Adipocyte (in vitro differentiated cells): ENCODE results near the gene PIH1D2.
A peak's percentile ranks its signal among the peaks of the same experiment; 100 is the strongest.

Experiments
- DNase-seq: peaks from one replicate; pipeline ENCODE4 v3.0.0-alpha.2; 2015; ENCODE audit warnings: low read depth
- H3K27me3 ChIP-seq: replicated peaks from 2 replicates; pipeline ENCODE4 v1.7.0; 2013; ENCODE audit warnings: mild to moderate bottlenecking, low read length, moderate library complexity; ENCODE audit not compliant: control insufficient read depth, insufficient read depth
- H3K36me3 ChIP-seq: 2 replicates; pipeline ENCODE4 v1.7.0; 2013; ENCODE audit warnings: low read length, mild to moderate bottlenecking, moderate library complexity; ENCODE audit not compliant: control insufficient read depth, insufficient read depth, severe bottlenecking
- H3K4me1 ChIP-seq: 2 replicates; pipeline ENCODE4 v1.7.0; 2013; ENCODE audit warnings: mild to moderate bottlenecking, low read length, moderate library complexity; ENCODE audit not compliant: control insufficient read depth, insufficient read depth
- H3K4me3 ChIP-seq: 2 replicates; pipeline ENCODE4 v1.7.0; 2013; ENCODE audit warnings: mild to moderate bottlenecking, low read length, moderate library complexity
- H3K9ac ChIP-seq: 2 replicates; pipeline ENCODE4 v1.7.0; 2013; ENCODE audit warnings: mild to moderate bottlenecking, low read length, moderate library complexity
- H3K9me3 ChIP-seq: 2 replicates; pipeline ENCODE4 v1.7.0; 2013; ENCODE audit warnings: mild to moderate bottlenecking, low read length, moderate library complexity; ENCODE audit not compliant: control insufficient read depth

PIH1D2 gene

GRCh38 chr11:112025707-112026106 is 48.1 kb downstream of the PIH1D2 start:
- Histone ChIP-seq H3K27me3 (no peaks in the 10 kb centered on the region), H3K4me3 (peak overlapping the region; percentile 87), H3K9me3 (no peaks in the 10 kb centered on the region), H3K9ac (peak overlapping the region; percentile 95), H3K4me1 (peaks cover 22% of the 10 kb centered on the region), H3K36me3 (peaks cover 40% of the 10 kb centered on the region)
- DNase-seq: peak; percentile 47

GRCh38 chr11:112024773-112025678 is 48.8 kb downstream of the PIH1D2 start, which contains the start of gene DLAT:
DLAT (plus strand) TSS chr11:112025408; CDS start chr11:112025473, 65 bp downstream.
- Histone ChIP-seq H3K36me3 (peaks cover 37% of the 10 kb centered on the region), H3K4me3 (peak within 1 kb of the TSS; percentile 87), H3K9ac (peak within 1 kb of the TSS; percentile 95), H3K27me3 (no peaks in the 10 kb centered on the region), H3K9me3 (no peaks in the 10 kb centered on the region), H3K4me1 (peaks cover 27% of the 10 kb centered on the region)
- DNase-seq: peak; percentile 83

GRCh38 chr11:112024178-112024772 is 49.5 kb downstream of the PIH1D2 start:
- H3K9me3 ChIP-seq: no peaks in the 10 kb centered on the region
- H3K4me1 ChIP-seq: peaks cover 33% of the 10 kb centered on the region
- H3K27me3 ChIP-seq: no peaks in the 10 kb centered on the region
- peak overlapping the region; percentile 95 for H3K9ac ChIP-seq
- DNase-seq: no peak
- peak overlapping the region; percentile 87 for H3K4me3 ChIP-seq
- H3K36me3 ChIP-seq: peaks cover 35% of the 10 kb centered on the region

GRCh38 chr11:112023104-112023503 is 50.7 kb downstream of the PIH1D2 start:
- no peak for DNase-seq
- Histone ChIP-seq H3K4me1 (peaks cover 44% of the 10 kb centered on the region), H3K27me3 (no peaks in the 10 kb centered on the region), H3K9ac (peak overlapping the region; percentile 0), H3K4me3 (no peak overlapping the region), H3K9me3 (no peaks in the 10 kb centered on the region), H3K36me3 (peaks cover 28% of the 10 kb centered on the region)

- Histone ChIP-seq H3K9me3 (no peaks in the 10 kb centered on the region), H3K36me3 (peaks cover 28% of the 10 kb centered on the region), H3K27me3 (no peaks in the 10 kb centered on the region), H3K4me1 (peaks cover 57% of the 10 kb centered on the region), H3K4me3 (peak overlapping the region; percentile 71), H3K9ac (peak overlapping the region; percentile 86)
- no peak for DNase-seq
Observed at GRCh38 chr11:112019066-112019465, 54.8 kb downstream of the PIH1D2 start.
